ENCODE data around the gene MSL3B.

DNA sequence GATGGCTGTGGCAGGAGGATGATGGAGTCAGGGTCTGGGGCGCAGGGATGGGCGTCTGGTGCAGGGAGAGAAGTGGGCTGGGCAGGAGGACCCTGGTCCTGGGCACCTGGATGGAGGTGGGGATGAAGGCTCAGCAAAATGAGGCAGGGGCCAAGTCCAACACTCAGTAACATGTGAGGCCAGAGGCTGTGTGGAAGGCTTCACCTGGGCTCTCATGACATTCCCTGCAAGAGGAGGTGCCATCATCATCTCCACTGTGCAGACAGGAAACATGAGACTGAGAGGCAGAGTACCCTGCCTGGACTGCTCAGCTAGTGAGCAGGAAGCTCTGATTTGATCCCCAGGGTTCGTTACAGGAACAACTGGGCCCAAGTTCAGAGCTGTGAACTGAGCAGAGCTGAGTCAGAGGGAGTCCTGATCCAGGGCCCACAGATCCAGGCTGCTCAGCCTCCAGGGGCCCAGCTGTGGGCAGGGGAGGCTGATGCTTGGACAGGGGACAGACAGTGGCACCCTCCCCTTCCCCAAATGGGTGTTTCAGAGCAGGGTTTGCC, 50.8 kb downstream of the MSL3B start:
- TF ChIP-seq, protein P1, sequence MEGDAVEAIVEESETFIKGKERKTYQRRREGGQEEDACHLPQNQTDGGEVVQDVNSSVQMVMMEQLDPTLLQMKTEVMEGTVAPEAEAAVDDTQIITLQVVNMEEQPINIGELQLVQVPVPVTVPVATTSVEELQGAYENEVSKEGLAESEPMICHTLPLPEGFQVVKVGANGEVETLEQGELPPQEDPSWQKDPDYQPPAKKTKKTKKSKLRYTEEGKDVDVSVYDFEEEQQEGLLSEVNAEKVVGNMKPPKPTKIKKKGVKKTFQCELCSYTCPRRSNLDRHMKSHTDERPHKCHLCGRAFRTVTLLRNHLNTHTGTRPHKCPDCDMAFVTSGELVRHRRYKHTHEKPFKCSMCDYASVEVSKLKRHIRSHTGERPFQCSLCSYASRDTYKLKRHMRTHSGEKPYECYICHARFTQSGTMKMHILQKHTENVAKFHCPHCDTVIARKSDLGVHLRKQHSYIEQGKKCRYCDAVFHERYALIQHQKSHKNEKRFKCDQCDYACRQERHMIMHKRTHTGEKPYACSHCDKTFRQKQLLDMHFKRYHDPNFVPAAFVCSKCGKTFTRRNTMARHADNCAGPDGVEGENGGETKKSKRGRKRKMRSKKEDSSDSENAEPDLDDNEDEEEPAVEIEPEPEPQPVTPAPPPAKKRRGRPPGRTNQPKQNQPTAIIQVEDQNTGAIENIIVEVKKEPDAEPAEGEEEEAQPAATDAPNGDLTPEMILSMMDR (IDR thresholded peaks at IDR 0.05), result no peak
- TF ChIP-seq POLR2A (IDR thresholded peaks at IDR 0.05), result no peak
- TF ChIP-seq EP300 (IDR thresholded peaks at IDR 0.05; ENCODE audit: low read depth), result no peak

Data from transverse colon (tissue), 3 donors.